HCT116 (cell line): ENCODE results near the gene RNF150.

Experiments
- CEBPB ChIP-seq: IDR thresholded peaks from 2 replicates; pipeline ENCODE4 v1.6.1; 2012; ENCODE audit warnings: low read depth
- ELF1 ChIP-seq: IDR thresholded peaks from 2 replicates; pipeline ENCODE4 v1.6.1; 2012; ENCODE audit warnings: low read depth, borderline replicate concordance
- EZH2 ChIP-seq: fragments of 200-600 bp; sonication (generic); IDR thresholded peaks from 2 replicates; pipeline ENCODE4 v1.6.1; 2017; ENCODE audit warnings: antibody characterized with exemption, mixed run types
- EZH2phosphoT487 ChIP-seq: fragments of 200-600 bp; IDR thresholded peaks from 2 replicates; pipeline ENCODE4 v1.6.1; 2018; ENCODE audit warnings: antibody characterized with exemption, borderline replicate concordance
- FOSL1 ChIP-seq: IDR thresholded peaks from 2 replicates; pipeline ENCODE4 v1.6.1; 2012; ENCODE audit warnings: low read depth
- POLR2A ChIP-seq: IDR thresholded peaks from 2 replicates; pipeline ENCODE4 v1.7.0; 2011; ENCODE audit warnings: borderline replicate concordance; ENCODE audit not compliant: insufficient read depth, insufficient read length; ENCODE audit errors: extremely low read depth
- POLR2AphosphoS5 ChIP-seq: IDR thresholded peaks from 2 replicates; pipeline ENCODE4 v1.6.1; 2011; ENCODE audit warnings: mild to moderate bottlenecking, low read depth, low read length, moderate library complexity
- RAD21 ChIP-seq: IDR thresholded peaks from 2 replicates; pipeline ENCODE4 v1.6.1; 2012; ENCODE audit warnings: low read depth, mild to moderate bottlenecking
- YY1 ChIP-seq: IDR thresholded peaks from 2 replicates; pipeline ENCODE4 v1.6.1; 2011; ENCODE audit warnings: low read length, low read depth, moderate library complexity, mild to moderate bottlenecking; ENCODE audit not compliant: insufficient replicate concordance; ENCODE audit errors: extremely low read depth
- ZFX ChIP-seq: fragments of 450-650 bp; IDR thresholded peaks from 2 replicates; pipeline ENCODE4 v1.6.1; 2017
- ZNF274 ChIP-seq: fragments of 200-500 bp; sonication (Bioruptor generic); IDR thresholded peaks from 2 replicates; pipeline ENCODE4 v1.6.1; 2014; ENCODE audit warnings: mild to moderate bottlenecking, low read depth, low read length, inconsistent platforms
- TF ChIP-seq, protein P1 (sequence below): IDR thresholded peaks from 2 replicates; pipeline ENCODE4 v1.6.1; 2011; ENCODE audit warnings: mild to moderate bottlenecking, low read length, moderate library complexity; ENCODE audit not compliant: insufficient replicate concordance; ENCODE audit errors: extremely low read depth
- TF ChIP-seq, protein P2 (sequence below), 3 experiments: fragments of 200-600 bp in 1 of 3; sonication (generic) in 1 of 3; IDR thresholded peaks in 2 of 3; conservative IDR thresholded peaks in 1 of 3; 2 replicates each; pipeline ENCODE4 v1.5.1; 2012 to 2017; ENCODE audit warnings: low read depth in 2 of 3, low read length in 2 of 3, antibody characterized with exemption in 1 of 3, borderline replicate concordance in 1 of 3, control low read depth in 1 of 3, mild to moderate bottlenecking in 1 of 3, mixed read lengths in 1 of 3, mixed run types in 1 of 3, moderate library complexity in 1 of 3; ENCODE audit not compliant: insufficient read depth in 1 of 3

DNA sequence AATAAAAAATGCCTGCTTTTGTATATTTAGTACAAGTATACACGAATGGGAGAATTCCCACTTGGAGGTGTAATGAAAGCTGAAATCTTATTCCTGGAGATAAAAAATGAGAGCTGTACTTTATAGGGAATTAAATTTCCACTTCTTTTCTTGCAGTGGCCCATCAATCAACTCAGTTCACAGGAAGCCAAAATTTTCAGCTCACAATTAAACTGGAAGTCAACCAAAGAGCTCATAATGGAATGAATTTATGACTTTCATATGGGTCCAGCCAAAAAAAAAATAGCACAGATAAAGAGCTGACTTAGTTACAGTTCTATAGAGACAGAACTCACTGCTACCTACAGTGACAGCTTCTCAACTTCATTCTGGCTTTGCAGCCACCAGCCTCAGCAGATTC lies 261.9 kb downstream of the RNF150 start:
- TF ChIP-seq, protein P1, sequence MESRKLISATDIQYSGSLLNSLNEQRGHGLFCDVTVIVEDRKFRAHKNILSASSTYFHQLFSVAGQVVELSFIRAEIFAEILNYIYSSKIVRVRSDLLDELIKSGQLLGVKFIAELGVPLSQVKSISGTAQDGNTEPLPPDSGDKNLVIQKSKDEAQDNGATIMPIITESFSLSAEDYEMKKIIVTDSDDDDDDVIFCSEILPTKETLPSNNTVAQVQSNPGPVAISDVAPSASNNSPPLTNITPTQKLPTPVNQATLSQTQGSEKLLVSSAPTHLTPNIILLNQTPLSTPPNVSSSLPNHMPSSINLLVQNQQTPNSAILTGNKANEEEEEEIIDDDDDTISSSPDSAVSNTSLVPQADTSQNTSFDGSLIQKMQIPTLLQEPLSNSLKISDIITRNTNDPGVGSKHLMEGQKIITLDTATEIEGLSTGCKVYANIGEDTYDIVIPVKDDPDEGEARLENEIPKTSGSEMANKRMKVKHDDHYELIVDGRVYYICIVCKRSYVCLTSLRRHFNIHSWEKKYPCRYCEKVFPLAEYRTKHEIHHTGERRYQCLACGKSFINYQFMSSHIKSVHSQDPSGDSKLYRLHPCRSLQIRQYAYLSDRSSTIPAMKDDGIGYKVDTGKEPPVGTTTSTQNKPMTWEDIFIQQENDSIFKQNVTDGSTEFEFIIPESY, result no peak
- TF ChIP-seq YY1 (no peak), EZH2phosphoT487 (no peak), POLR2A (no peak), FOSL1 (no peak), POLR2AphosphoS5 (no peak), ZNF274 (no peak), ZFX (no peak), ELF1 (no peak), RAD21 (no peak), CEBPB (no peak), EZH2 (no peak)
- TF ChIP-seq, protein P2, sequence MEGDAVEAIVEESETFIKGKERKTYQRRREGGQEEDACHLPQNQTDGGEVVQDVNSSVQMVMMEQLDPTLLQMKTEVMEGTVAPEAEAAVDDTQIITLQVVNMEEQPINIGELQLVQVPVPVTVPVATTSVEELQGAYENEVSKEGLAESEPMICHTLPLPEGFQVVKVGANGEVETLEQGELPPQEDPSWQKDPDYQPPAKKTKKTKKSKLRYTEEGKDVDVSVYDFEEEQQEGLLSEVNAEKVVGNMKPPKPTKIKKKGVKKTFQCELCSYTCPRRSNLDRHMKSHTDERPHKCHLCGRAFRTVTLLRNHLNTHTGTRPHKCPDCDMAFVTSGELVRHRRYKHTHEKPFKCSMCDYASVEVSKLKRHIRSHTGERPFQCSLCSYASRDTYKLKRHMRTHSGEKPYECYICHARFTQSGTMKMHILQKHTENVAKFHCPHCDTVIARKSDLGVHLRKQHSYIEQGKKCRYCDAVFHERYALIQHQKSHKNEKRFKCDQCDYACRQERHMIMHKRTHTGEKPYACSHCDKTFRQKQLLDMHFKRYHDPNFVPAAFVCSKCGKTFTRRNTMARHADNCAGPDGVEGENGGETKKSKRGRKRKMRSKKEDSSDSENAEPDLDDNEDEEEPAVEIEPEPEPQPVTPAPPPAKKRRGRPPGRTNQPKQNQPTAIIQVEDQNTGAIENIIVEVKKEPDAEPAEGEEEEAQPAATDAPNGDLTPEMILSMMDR (IDR thresholded peaks at IDR 0.05 in 2 of 3, conservative IDR thresholded peaks at IDR 0.05 in 1 of 3; ENCODE audit: borderline replicate concordance in 1 of 3, insufficient read depth in 1 of 3, low read depth in 2 of 3, low read length in 2 of 3), result no peak
